Measurements from ENCODE around the gene HEATR5A. TPM values are rescaled to one million over a fixed set of nuclear protein-coding genes. Genes with fewer than 3 reads are reported as not detected.
A peak's percentile ranks its signal among the peaks of the same experiment; 100 is the strongest.
"Not testable (repeated sequence)": the region's sequence is repeated elsewhere in the genome, so short reads cannot be mapped to it uniquely, and the experiment has no call there.

The HEATR5A gene
- total RNA-seq, 2 experiments from 2014 or later = 3.5 to 6.0 TPM

DNA sequence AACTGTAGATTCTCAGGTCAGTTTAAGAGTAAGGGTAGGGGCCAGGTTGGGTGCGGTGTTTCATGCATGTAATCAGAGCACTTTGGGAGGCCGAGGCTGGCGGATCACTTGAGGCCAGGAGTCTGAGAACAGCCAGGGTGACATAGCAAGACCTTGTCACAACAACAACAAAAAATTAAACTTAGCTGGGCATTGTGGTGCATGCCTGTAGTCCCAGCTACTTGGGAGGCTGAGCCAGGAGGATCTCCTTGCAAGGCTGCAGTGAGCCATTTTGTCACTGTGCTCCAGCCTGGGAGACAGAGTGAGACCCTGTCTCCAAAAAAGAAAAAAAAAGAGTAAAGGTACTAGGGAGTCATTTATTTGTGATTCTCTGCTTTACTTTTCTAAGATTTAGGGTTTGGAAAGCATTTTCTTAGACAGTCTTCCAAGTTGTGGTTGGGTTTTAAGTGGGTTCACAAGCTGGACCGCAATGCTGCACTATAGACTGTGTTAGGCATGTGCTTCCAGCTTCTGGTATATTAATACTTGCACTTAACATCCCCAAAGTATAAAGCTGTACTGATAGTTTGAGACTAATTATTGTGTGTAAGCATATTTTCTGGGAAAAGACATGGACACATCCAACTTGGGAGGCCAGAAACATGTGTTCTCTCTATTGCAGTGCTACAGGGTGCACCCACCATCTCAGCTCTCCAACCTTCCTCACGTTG is 163.7 kb downstream of the HEATR5A start:
- CTCF ChIA-PET = interaction anchor here (0.7 kb wide), 2 partner anchors 68 to 76 kb away, joined by 3 to 4 read pairs; no protein-coding TSS in a partner anchor
- intact Hi-C loops (cut with micrococcal nuclease) = no loop called here
- Mint-ChIP-seq H3K4me1 (ENCODE audit: low read depth) (no peaks in the 10 kb centered on the region), H3K27ac (no peak overlapping the region), H3K27me3 (ENCODE audit: low read depth) (no peaks in the 10 kb centered on the region), H3K9me3 (no peaks in the 10 kb centered on the region), H3K4me3 (no peak overlapping the region), H3K36me3 (ENCODE audit: low read depth) (no peaks in the 10 kb centered on the region)
- no peak for DNase-seq

DNA sequence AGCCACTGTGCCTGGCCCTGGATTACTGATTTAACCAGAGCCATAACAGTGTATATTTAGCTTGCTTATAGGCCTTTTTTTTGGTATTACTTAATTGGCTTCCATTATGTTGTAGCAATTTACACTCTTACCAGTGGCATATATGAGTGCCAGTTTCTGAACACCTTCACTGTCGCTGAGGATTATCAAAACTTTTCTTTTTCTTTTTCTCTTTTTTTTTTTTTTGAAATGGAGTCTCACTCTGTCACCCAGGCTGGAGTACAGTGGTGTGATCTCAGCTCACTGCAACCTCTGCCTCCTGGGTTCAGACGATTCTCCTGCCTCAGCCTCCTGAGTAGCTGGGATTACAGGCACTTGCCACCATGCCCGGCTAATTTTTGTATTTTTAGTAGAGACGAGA is 164.4 kb downstream of the HEATR5A start:
- H3K27me3 Mint-ChIP-seq (ENCODE audit: low read depth); intact Hi-C loops (cut with micrococcal nuclease); H3K36me3 Mint-ChIP-seq (ENCODE audit: low read depth); H3K4me3 Mint-ChIP-seq; H3K27ac Mint-ChIP-seq; H3K9me3 Mint-ChIP-seq; DNase-seq; H3K4me1 Mint-ChIP-seq (ENCODE audit: low read depth): not testable (repeated sequence)
- CTCF ChIA-PET = interaction anchor here (0.7 kb wide), 1 partner anchor 67 kb away, joined by 4 read pairs; no protein-coding TSS in a partner anchor

DNA sequence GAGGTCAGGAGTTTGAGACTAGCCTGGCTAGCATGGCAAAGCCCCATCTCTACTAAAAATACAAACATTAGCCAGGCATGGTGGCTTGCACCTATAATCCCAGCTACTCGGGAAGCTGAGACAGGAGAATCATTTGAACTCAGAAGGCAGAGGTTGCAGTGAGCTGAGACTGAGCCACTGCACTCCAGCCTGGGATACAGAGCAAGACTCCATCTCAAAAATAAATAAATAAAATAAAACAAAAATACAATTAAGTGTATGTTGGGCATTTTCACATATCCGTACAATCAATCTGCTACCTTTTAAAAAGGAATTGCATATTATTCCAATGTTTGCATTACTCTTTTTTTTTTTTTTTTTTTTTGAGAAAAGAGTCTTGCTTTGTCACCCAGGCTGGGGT is 165.1 kb downstream of the HEATR5A start:
- intact Hi-C loops (cut with micrococcal nuclease) = no loop called here
- no peak overlapping the region for H3K27ac Mint-ChIP-seq
- CTCF ChIA-PET = no interaction called here
- H3K27me3 Mint-ChIP-seq (ENCODE audit: low read depth) = no peaks in the 10 kb centered on the region
- H3K36me3 Mint-ChIP-seq (ENCODE audit: low read depth) = no peaks in the 10 kb centered on the region
- DNase-seq = no peak
- H3K9me3 Mint-ChIP-seq = no peaks in the 10 kb centered on the region
- H3K4me1 Mint-ChIP-seq (ENCODE audit: low read depth) = no peaks in the 10 kb centered on the region
- H3K4me3 Mint-ChIP-seq = no peak overlapping the region

DNA sequence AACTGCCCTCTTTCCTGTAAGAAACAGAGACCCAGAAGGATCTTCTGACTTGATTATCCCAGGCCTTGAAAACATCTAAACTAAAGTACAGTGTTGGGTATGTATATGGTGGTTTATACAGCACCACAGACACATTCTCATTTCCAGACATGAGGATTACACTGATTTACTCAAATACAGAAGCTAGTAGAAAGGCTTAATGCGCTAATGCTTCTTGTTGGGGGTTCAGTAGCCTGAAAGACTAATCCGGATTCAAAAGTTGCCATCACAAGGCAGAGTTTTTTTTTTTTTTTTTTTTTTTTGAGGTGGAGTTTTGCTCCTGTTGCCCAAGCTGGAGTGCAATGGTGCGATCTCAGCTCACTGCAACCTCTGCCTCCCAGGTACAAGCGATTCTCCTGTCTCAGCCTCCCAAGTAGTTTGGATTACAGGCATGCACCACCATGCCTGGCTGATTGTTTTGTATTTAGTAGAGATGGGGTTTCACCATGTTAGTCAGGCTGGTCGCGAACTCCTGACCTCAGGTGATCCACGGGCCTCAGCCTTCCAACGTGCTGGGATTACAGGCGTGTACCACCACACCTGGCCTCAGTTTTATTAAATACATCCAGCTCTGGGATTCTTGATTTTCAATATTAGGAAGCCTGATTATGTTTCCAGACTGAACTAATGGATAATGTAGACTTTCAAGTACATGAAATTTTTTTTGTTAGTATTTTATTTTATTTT is 166.4 kb downstream of the HEATR5A start:
- intact Hi-C loops (cut with micrococcal nuclease) = no loop called here
- Mint-ChIP-seq H3K27ac (no peak overlapping the region), H3K36me3 (ENCODE audit: low read depth) (no peaks in the 10 kb centered on the region), H3K27me3 (ENCODE audit: low read depth) (no peaks in the 10 kb centered on the region), H3K9me3 (no peaks in the 10 kb centered on the region), H3K4me3 (no peak overlapping the region), H3K4me1 (ENCODE audit: low read depth) (no peaks in the 10 kb centered on the region)
- DNase-seq = no peak
- CTCF ChIA-PET = no interaction called here

DNA sequence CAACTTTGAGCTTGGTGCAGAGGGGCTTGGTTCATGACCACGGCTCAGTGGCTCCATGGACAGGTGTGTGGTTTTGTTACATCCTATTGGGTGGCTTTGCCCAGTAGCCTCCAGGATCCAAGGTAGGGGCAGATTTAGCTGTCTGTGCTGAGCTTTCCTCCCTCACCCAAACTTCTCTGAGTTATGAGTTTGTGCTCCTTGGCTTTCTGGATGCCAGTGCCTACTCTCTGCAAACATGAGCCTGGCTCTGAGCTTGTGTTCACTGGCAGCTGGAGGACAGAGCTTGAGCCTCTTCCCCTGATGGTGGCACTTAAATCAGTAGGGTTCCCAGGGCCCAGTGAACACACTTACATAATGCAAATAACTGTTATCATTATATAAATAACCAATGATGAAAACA is 167.5 kb downstream of the HEATR5A start:
- no peaks in the 10 kb centered on the region for H3K27me3 Mint-ChIP-seq (ENCODE audit: low read depth)
- H3K4me1 Mint-ChIP-seq (ENCODE audit: low read depth) = no peaks in the 10 kb centered on the region
- DNase-seq = no peak
- intact Hi-C loops (cut with micrococcal nuclease) = no loop called here
- no peak overlapping the region for H3K4me3 Mint-ChIP-seq
- no peaks in the 10 kb centered on the region for H3K36me3 Mint-ChIP-seq (ENCODE audit: low read depth)
- CTCF ChIA-PET = interaction anchor here (0.5 kb wide), 1 partner anchor 32 kb away, joined by 4 read pairs; no protein-coding TSS in a partner anchor
- H3K9me3 Mint-ChIP-seq = no peaks in the 10 kb centered on the region
- H3K27ac Mint-ChIP-seq = no peak overlapping the region

DNA sequence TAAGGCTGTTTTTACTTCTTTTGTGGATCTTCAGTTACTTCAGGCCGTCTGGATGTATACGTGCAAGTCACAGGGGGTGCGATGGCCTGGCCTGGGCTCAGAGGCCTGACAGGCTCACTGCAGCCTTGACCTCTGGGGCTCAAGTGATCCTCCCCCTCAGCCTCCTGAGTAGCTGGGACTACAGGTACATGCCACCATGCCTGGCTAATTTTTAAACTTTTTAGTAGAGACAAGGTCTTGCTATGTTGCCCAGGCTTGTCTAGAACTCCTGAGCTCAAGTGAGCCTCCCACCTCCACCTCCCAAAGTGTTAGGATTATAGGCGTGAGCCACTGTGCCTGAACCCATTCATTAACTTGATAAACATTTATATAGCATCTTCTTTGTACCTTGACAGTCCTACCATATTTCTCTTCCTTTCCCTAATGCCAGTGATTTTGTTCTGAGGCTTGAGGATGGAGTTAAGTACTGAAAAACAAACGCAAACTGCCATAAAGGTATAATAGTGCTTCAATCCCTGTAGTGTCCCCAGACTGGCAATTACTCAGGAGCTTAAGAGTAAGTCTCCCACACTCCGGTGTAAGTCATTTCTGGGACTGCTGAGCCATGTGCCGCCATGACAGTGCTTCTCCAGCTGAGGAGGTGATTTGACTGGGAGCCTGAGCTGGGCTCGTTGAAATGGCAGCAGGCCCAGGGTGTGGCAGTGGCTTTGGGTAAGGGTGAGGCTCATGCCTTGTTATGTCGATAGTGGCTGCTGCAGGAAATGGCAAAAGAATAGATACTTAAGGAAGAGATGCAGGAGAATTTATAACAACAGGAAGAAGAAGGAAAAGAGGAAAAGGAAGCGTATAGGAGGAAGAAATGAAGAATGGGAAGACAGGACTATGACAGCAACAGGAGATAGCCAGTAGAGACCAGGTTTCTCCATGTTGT is 169.1 kb downstream of the HEATR5A start:
- CTCF ChIA-PET = no interaction called here
- no peaks in the 10 kb centered on the region for H3K36me3 Mint-ChIP-seq (ENCODE audit: low read depth)
- no peaks in the 10 kb centered on the region for H3K4me1 Mint-ChIP-seq (ENCODE audit: low read depth)
- intact Hi-C loops (cut with micrococcal nuclease) = no loop called here
- H3K9me3 Mint-ChIP-seq = no peaks in the 10 kb centered on the region
- no peaks in the 10 kb centered on the region for H3K27me3 Mint-ChIP-seq (ENCODE audit: low read depth)
- no peak overlapping the region for H3K4me3 Mint-ChIP-seq
- DNase-seq = no peak
- H3K27ac Mint-ChIP-seq = no peak overlapping the region

DNA sequence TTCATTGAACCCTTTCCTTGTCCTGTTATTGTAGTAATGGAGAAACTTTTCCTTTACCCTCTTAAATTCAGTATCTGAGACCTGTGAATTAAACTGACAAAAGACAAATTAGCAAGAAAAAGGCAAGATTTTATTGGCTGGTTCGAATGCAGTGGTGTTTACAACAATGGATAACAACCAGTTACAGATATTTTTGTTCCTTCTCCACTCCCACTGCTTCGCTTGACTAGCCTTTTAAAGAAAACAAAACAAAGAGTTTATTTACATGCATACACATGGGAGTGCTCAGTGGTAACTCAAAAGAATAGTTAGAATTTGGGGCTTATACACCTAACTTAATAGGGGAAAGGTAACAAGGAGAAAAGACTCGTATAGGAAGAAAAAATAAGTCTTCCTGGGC is 175.7 kb downstream of the HEATR5A start:
- Mint-ChIP-seq H3K9me3 (no peaks in the 10 kb centered on the region), H3K27ac (no peak overlapping the region), H3K27me3 (ENCODE audit: low read depth) (no peaks in the 10 kb centered on the region), H3K4me1 (ENCODE audit: low read depth) (peaks cover 14% of the 10 kb centered on the region), H3K4me3 (no peak overlapping the region), H3K36me3 (ENCODE audit: low read depth) (no peaks in the 10 kb centered on the region)
- no peak for DNase-seq
- CTCF ChIA-PET = no interaction called here
- intact Hi-C loops (cut with micrococcal nuclease) = no loop called here

DNA sequence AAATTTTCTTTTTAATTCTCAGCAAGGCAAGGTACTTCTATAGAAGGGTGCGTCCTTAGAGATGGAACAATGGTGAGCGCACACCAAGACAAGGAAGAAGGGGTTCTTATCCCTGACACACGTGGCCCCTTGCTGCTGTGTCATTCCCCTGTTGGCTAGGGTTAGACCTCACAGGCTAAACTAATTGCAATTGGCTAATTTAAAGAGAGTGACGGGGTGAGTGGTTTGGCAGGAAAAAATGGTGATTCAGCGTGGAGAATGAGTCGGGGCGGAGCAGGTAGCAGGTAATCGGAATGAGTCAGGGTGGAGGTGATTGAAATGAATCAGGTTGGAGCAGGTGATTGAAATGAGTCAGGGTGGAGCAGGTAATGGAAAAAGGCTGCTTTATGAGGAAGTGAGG is 176.5 kb downstream of the HEATR5A start:
- no peak overlapping the region for H3K27ac Mint-ChIP-seq
- intact Hi-C loops (cut with micrococcal nuclease) = no loop called here
- no peak overlapping the region for H3K4me3 Mint-ChIP-seq
- H3K4me1 Mint-ChIP-seq (ENCODE audit: low read depth) = peaks cover 18% of the 10 kb centered on the region
- CTCF ChIA-PET = no interaction called here
- H3K27me3 Mint-ChIP-seq (ENCODE audit: low read depth) = no peaks in the 10 kb centered on the region
- no peaks in the 10 kb centered on the region for H3K36me3 Mint-ChIP-seq (ENCODE audit: low read depth)
- H3K9me3 Mint-ChIP-seq = no peaks in the 10 kb centered on the region
- peak; percentile 43 for DNase-seq

DNA sequence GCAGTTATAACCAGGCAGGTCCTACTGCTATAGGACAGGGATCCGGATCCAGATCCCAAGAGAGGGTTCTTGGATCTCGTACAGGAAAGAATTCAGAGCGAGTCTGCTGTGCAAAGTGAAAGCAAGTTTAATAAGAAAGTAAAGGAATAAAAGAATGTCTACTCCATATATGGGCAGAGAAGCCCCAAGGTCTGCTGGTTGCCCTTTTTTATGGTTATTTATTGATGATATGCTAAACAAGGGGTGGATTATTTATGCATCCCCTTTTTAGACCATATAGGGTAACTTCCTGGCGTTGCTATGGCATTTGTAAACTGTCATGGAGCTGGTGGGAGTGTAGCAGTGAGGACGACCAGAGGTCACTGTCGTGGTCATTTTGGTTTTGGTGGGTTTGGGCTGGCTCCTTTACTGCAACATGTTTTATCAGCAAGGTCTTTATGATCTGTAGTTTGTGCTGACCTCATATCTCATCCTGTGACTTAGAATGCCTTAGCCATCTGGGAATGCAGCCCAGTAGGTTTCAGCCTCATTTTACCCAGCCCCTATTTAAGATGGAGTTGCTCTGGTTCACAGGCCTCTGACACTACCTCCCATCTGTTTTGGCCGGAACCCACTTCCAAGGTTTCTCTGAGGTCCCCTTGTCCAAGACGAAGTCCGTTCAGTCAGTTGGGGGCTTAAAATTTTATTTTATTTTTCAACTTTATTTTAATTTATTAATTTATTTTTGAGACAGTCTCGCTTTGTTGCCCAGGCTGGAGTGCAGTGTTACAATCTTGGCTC is 178.0 kb downstream of the HEATR5A start:
- CTCF ChIA-PET; DNase-seq; H3K4me3 Mint-ChIP-seq; H3K27ac Mint-ChIP-seq; H3K27me3 Mint-ChIP-seq (ENCODE audit: low read depth); intact Hi-C loops (cut with micrococcal nuclease); H3K36me3 Mint-ChIP-seq (ENCODE audit: low read depth); H3K9me3 Mint-ChIP-seq: not testable (repeated sequence)
- H3K4me1 Mint-ChIP-seq (ENCODE audit: low read depth) = peaks cover 18% of the 10 kb centered on the region

Other genes with a start within 250 kb of the HEATR5A start
- 10 to 100 TPM; 61.5 to 64.1 TPM for gene HECTD1, start 212.8 kb downstream of the HEATR5A start, total RNA-seq
- gene DTD2, start 37.0 kb upstream of the HEATR5A start, total RNA-seq = 10 to 100 TPM; 12.9 to 13.3 TPM
- gene GPR33, start 67.5 kb upstream of the HEATR5A start, total RNA-seq = not detected
- 10 to 100 TPM; 11.5 to 13.5 TPM for gene NUBPL, start 140.9 kb upstream of the HEATR5A start, total RNA-seq